Lower leg skin (tissue), 4 donors: ENCODE data around the gene KRTAP6-1. TPM values are rescaled to one million over a fixed set of nuclear protein-coding genes. Genes with fewer than 3 reads are reported as not detected.

Experiments
- DNase-seq, 2 donors: peaks; one replicate each; pipeline ENCODE4 v3.0.0-alpha.2; 2019; ENCODE audit warnings: low spot score in 2 of 2
- H3K4me3 ChIP-seq: fragments of 200-600 bp; sonication (generic); 2 replicates; pipeline ENCODE4 v1.5.1; 2017; ENCODE audit warnings: mild to moderate bottlenecking, low read depth; ENCODE audit not compliant: poor library complexity, severe bottlenecking
- CTCF ChIP-seq, 3 donors: fragments of 450-650 bp; IDR thresholded peaks; one replicate each; pipeline ENCODE4 v1.5.1; 2016; ENCODE audit warnings: antibody characterized with exemption in 3 of 3, mild to moderate bottlenecking in 3 of 3, moderate library complexity in 2 of 3
- POLR2A ChIP-seq, 2 donors: fragments of 450-650 bp; IDR thresholded peaks; one replicate each; pipeline ENCODE4 v1.6.1; 2016 to 2017; ENCODE audit warnings: antibody characterized with exemption in 2 of 2, mild to moderate bottlenecking in 1 of 2, moderate library complexity in 1 of 2
- WGBS, 2 donors: methylation state at CpG; one replicate each; pipeline ENCODE4 v1.1.5; 2018; 5-methylcytosine and 5-hydroxymethylcytosine counted together
- intact Hi-C: fragments of 100-400 bp; cut with DNase I; formaldehyde crosslinking; loops from one replicate; pipeline ENCODE4 v1.15.0; 2023; ENCODE audit warnings: low total_unique reads
- total RNA-seq, 4 donors: library from RNA; depleted of rRNA; stranded (reverse); fragments of >200 nt; gene quantifications; one replicate each; pipeline ENCODE4 v1.1.0, GENCODE V29; 2016

Gene KRTAP6-1
- total RNA-seq, 4 donors from 2014 or later: 14.9 TPM; not detected in 3

GRCh38 chr21:30592140-30592539, 21.6 kb downstream of the KRTAP6-1 start, which contains the start of gene KRTAP6-3:
KRTAP6-3 (plus strand) TSS chr21:30592440; CDS start chr21:30592446, 6 bp downstream.
- TF ChIP-seq POLR2A (IDR thresholded peaks at IDR 0.05): no peak
- TF ChIP-seq CTCF (IDR thresholded peaks at IDR 0.05): no peak
- intact Hi-C loops: no loop called here
- WGBS, 2 donors: 95 to 98% methylated on average over 4 of the region's 4 CpGs
- no peak for DNase-seq
- no peak within 1 kb of the TSS for H3K4me3 ChIP-seq

- DNase-seq: no peak
- H3K4me3 ChIP-seq: no peak within 1 kb of the TSS
- TF ChIP-seq POLR2A (IDR thresholded peaks at IDR 0.05) (no peak), CTCF (IDR thresholded peaks at IDR 0.05) (no peak)
- intact Hi-C loops: no loop called here
Observed at GRCh38 chr21:30590297-30590696, 23.4 kb downstream of the KRTAP6-1 start, which contains the start of gene KRTAP22-2. KRTAP22-2 (minus strand) TSS chr21:30590397.

GRCh38 chr21:30582870-30583269, 30.9 kb downstream of the KRTAP6-1 start:
- intact Hi-C loops: no loop called here
- WGBS, 2 donors: 60 to 73% methylated on average over 1 of the region's 1 CpG
- no peak for DNase-seq
- no peak for TF ChIP-seq CTCF (IDR thresholded peaks at IDR 0.05)
- TF ChIP-seq POLR2A (IDR thresholded peaks at IDR 0.05): no peak
- no peak overlapping the region for H3K4me3 ChIP-seq

- no peak overlapping the region for H3K4me3 ChIP-seq
- DNase-seq: no peak
- no peak for TF ChIP-seq CTCF (IDR thresholded peaks at IDR 0.05)
- intact Hi-C loops: no loop called here
- 71 to 73% methylated on average over 3 of the region's 3 CpGs for WGBS, 2 donors
Observed at GRCh38 chr21:30580132-30580531, 33.6 kb downstream of the KRTAP6-1 start.

GRCh38 chr21:30579346-30579745, 34.4 kb downstream of the KRTAP6-1 start:
- TF ChIP-seq CTCF (IDR thresholded peaks at IDR 0.05) (no peak), POLR2A (IDR thresholded peaks at IDR 0.05) (no peak)
- H3K4me3 ChIP-seq: no peak overlapping the region
- intact Hi-C loops: no loop called here
- DNase-seq: no peak
- 36 to 38% methylated on average over 1 of the region's 1 CpG for WGBS, 2 donors

- TF ChIP-seq CTCF (IDR thresholded peaks at IDR 0.05) (no peak), POLR2A (IDR thresholded peaks at IDR 0.05) (no peak)
- DNase-seq: no peak
- intact Hi-C loops: no loop called here
- H3K4me3 ChIP-seq: no peak overlapping the region
Observed at GRCh38 chr21:30577766-30578165, 36.0 kb downstream of the KRTAP6-1 start.
